Measurements from ENCODE around the gene NDUFA1.
"Not testable (repeated sequence)": the region's sequence is repeated elsewhere in the genome, so short reads cannot be mapped to it uniquely, and the experiment has no call there.

NDUFA1 gene

GRCh38 chrX:119871599-119872395 is at the start of gene NDUFA1, which contains the start of gene RNF113A:
TSS of gene NDUFA1 (plus strand) at chrX:119871832. CDS start at chrX:119871912, 80 bp downstream.
TSS of gene RNF113A (minus strand) at chrX:119871733. CDS start at chrX:119871613, 120 bp downstream.
- Mint-ChIP-seq H3K4me1 (ENCODE audit: low read depth) (peaks cover 18% of the 10 kb centered on the region), H3K36me3 (no peaks in the 10 kb centered on the region), H3K9me3 (ENCODE audit: low read depth) (no peaks in the 10 kb centered on the region), H3K4me3 (peak within 1 kb of the TSS; percentile 100), H3K27ac (peak within 1 kb of the TSS; percentile 99), H3K27me3 (no peaks in the 10 kb centered on the region)

GRCh38 chrX:119824221-119824620 is 47.4 kb upstream of the NDUFA1 start:
- not testable (repeated sequence) for H3K4me1 Mint-ChIP-seq (ENCODE audit: low read depth)

GRCh38 chrX:119826399-119826959 is 45.2 kb upstream of the NDUFA1 start:
- no peaks in the 10 kb centered on the region for H3K9me3 Mint-ChIP-seq (ENCODE audit: low read depth)
- H3K27me3 Mint-ChIP-seq = no peaks in the 10 kb centered on the region
- H3K4me3 Mint-ChIP-seq = no peak overlapping the region
- peaks cover 4% of the 10 kb centered on the region for H3K36me3 Mint-ChIP-seq
- no peak overlapping the region for H3K27ac Mint-ChIP-seq
- peaks cover 7% of the 10 kb centered on the region for H3K4me1 Mint-ChIP-seq (ENCODE audit: low read depth)

More at GRCh38 chrX:119824221-119824620, 47.4 kb upstream of the NDUFA1 start:
- not testable (repeated sequence) for H3K27me3 Mint-ChIP-seq; H3K9me3 Mint-ChIP-seq (ENCODE audit: low read depth); H3K4me3 Mint-ChIP-seq; H3K27ac Mint-ChIP-seq; H3K36me3 Mint-ChIP-seq

- no peak overlapping the region for H3K4me3 Mint-ChIP-seq
- peaks cover 2% of the 10 kb centered on the region for H3K4me1 Mint-ChIP-seq (ENCODE audit: low read depth)
- H3K36me3 Mint-ChIP-seq = peaks cover 2% of the 10 kb centered on the region
These were observed 43.2 kb upstream of the NDUFA1 start for GRCh38 chrX:119828446-119828845.

GRCh38 chrX:119833905-119834304 is 37.7 kb upstream of the NDUFA1 start:
- no peak overlapping the region for H3K4me3 Mint-ChIP-seq
- H3K9me3 Mint-ChIP-seq (ENCODE audit: low read depth) = no peaks in the 10 kb centered on the region
- no peak overlapping the region for H3K27ac Mint-ChIP-seq
- no peaks in the 10 kb centered on the region for H3K27me3 Mint-ChIP-seq
- H3K4me1 Mint-ChIP-seq (ENCODE audit: low read depth) = no peaks in the 10 kb centered on the region
- H3K36me3 Mint-ChIP-seq = peaks cover 5% of the 10 kb centered on the region

More at GRCh38 chrX:119828446-119828845, 43.2 kb upstream of the NDUFA1 start:
- Mint-ChIP-seq H3K9me3 (ENCODE audit: low read depth) (no peaks in the 10 kb centered on the region), H3K27me3 (no peaks in the 10 kb centered on the region), H3K27ac (no peak overlapping the region)

- H3K4me1 Mint-ChIP-seq (ENCODE audit: low read depth) = peaks cover 18% of the 10 kb centered on the region
- no peaks in the 10 kb centered on the region for H3K27me3 Mint-ChIP-seq
- peak within 1 kb of the TSS; percentile 99 for H3K4me3 Mint-ChIP-seq
- no peaks in the 10 kb centered on the region for H3K36me3 Mint-ChIP-seq
- peak within 1 kb of the TSS; percentile 95 for H3K27ac Mint-ChIP-seq
- no peaks in the 10 kb centered on the region for H3K9me3 Mint-ChIP-seq (ENCODE audit: low read depth)
These were observed 19.0 kb upstream of the NDUFA1 start, which contains the start of gene UPF3B for GRCh38 chrX:119852382-119853353. TSS of gene UPF3B (minus strand) at chrX:119852963. CDS start at chrX:119852928, 35 bp downstream.

GRCh38 chrX:119853444-119853843 is 18.2 kb upstream of the NDUFA1 start:
- Mint-ChIP-seq H3K9me3 (ENCODE audit: low read depth) (no peaks in the 10 kb centered on the region), H3K36me3 (no peaks in the 10 kb centered on the region), H3K27me3 (no peaks in the 10 kb centered on the region), H3K4me3 (no peak overlapping the region), H3K27ac (peak overlapping the region; percentile 95), H3K4me1 (ENCODE audit: low read depth) (peaks cover 18% of the 10 kb centered on the region)

GRCh38 chrX:119870626-119871131 is 953 bp upstream of the NDUFA1 start:
- Mint-ChIP-seq H3K27me3 (no peaks in the 10 kb centered on the region), H3K27ac (peak overlapping the region; percentile 99), H3K4me3 (peak overlapping the region; percentile 100), H3K36me3 (no peaks in the 10 kb centered on the region), H3K4me1 (ENCODE audit: low read depth) (peaks cover 15% of the 10 kb centered on the region), H3K9me3 (ENCODE audit: low read depth) (no peaks in the 10 kb centered on the region)

GRCh38 chrX:119871245-119871598 is 410 bp upstream of the NDUFA1 start:
- Mint-ChIP-seq H3K4me1 (ENCODE audit: low read depth) (peaks cover 18% of the 10 kb centered on the region), H3K9me3 (ENCODE audit: low read depth) (no peaks in the 10 kb centered on the region), H3K27me3 (no peaks in the 10 kb centered on the region), H3K27ac (peak overlapping the region; percentile 99), H3K4me3 (peak overlapping the region; percentile 100), H3K36me3 (no peaks in the 10 kb centered on the region)

- H3K27me3 Mint-ChIP-seq = no peaks in the 10 kb centered on the region
- peaks cover 25% of the 10 kb centered on the region for H3K4me1 Mint-ChIP-seq (ENCODE audit: low read depth)
- peak overlapping the region; percentile 58 for H3K27ac Mint-ChIP-seq
- H3K9me3 Mint-ChIP-seq (ENCODE audit: low read depth) = no peaks in the 10 kb centered on the region
- no peak overlapping the region for H3K4me3 Mint-ChIP-seq
- no peaks in the 10 kb centered on the region for H3K36me3 Mint-ChIP-seq
These were observed 7.1 kb downstream of the NDUFA1 start for GRCh38 chrX:119878740-119879139.

GRCh38 chrX:119880076-119880475 is 8.4 kb downstream of the NDUFA1 start:
- H3K36me3 Mint-ChIP-seq = no peaks in the 10 kb centered on the region
- H3K9me3 Mint-ChIP-seq (ENCODE audit: low read depth) = no peaks in the 10 kb centered on the region
- H3K4me1 Mint-ChIP-seq (ENCODE audit: low read depth) = peaks cover 23% of the 10 kb centered on the region
- H3K4me3 Mint-ChIP-seq = no peak overlapping the region
- peak overlapping the region; percentile 77 for H3K27ac Mint-ChIP-seq
- H3K27me3 Mint-ChIP-seq = no peaks in the 10 kb centered on the region

GRCh38 chrX:119880552-119881437 is 9.2 kb downstream of the NDUFA1 start:
- no peak overlapping the region for H3K4me3 Mint-ChIP-seq
- no peaks in the 10 kb centered on the region for H3K9me3 Mint-ChIP-seq (ENCODE audit: low read depth)
- peaks cover 23% of the 10 kb centered on the region for H3K4me1 Mint-ChIP-seq (ENCODE audit: low read depth)
- H3K27ac Mint-ChIP-seq = peak overlapping the region; percentile 77
- no peaks in the 10 kb centered on the region for H3K27me3 Mint-ChIP-seq
- no peaks in the 10 kb centered on the region for H3K36me3 Mint-ChIP-seq

GRCh38 chrX:119885554-119886428 is 14.2 kb downstream of the NDUFA1 start:
- Mint-ChIP-seq H3K4me3 (peak overlapping the region; percentile 27), H3K4me1 (ENCODE audit: low read depth) (peaks cover 8% of the 10 kb centered on the region), H3K27me3 (no peaks in the 10 kb centered on the region), H3K9me3 (ENCODE audit: low read depth) (no peaks in the 10 kb centered on the region), H3K27ac (no peak overlapping the region), H3K36me3 (no peaks in the 10 kb centered on the region)
